H1 (cell line): Measurements from ENCODE around the gene FAM219A. TPM values are rescaled to one million over a fixed set of nuclear protein-coding genes. Genes with fewer than 3 reads are reported as not detected.

ENCODE experiments used
- CTCF ChIA-PET: fragments of 300-600 bp; sonication (Branson Sonifier 250); formaldehyde crosslinking; loops from one replicate; lab custom pipeline; 2021; ENCODE audit not compliant: partially characterized antibody; lab: Charles Lee
- POLR2A ChIA-PET: fragments of 300-600 bp; sonication (Branson Sonifier 250); formaldehyde crosslinking; loops from one replicate; lab custom pipeline; 2021; ENCODE audit warnings: inconsistent platforms; ENCODE audit not compliant: partially characterized antibody; lab: Charles Lee
- DNase-seq, 2 experiments: peaks; one replicate each; pipeline versions ENCODE4 v3.0.0 to v3.0.0-alpha.2; 2010 to 2022; ENCODE audit warnings: low spot score in 2 of 2, low read depth in 1 of 2, mixed read lengths in 1 of 2
- FAIRE-seq: peaks from 2 replicates; lab custom pipeline; 2011; peaks lifted over from hg19 to GRCh38; lab: Jason Lieb, UNC
- H2AFZ ChIP-seq: 2 replicates; pipeline ENCODE4 v1.8.1; 2012; ENCODE audit warnings: low read length, inconsistent platforms
- H2AK5ac ChIP-seq: 2 replicates; pipeline ENCODE4 v1.6.1; 2013; ENCODE audit warnings: low read depth, low read length
- H2BK120ac ChIP-seq: replicated peaks from 2 replicates; pipeline ENCODE3; 2013; ENCODE audit warnings: low read depth, low read length, inconsistent platforms
- H2BK12ac ChIP-seq: 2 replicates; pipeline ENCODE4 v1.6.1; 2013; ENCODE audit warnings: low read depth, low read length
- H2BK15ac ChIP-seq: 2 replicates; pipeline ENCODE4 v1.6.1; 2013; ENCODE audit warnings: low read length
- H2BK20ac ChIP-seq: 2 replicates; pipeline ENCODE4 v1.6.1; 2013; ENCODE audit warnings: low read length
- H2BK5ac ChIP-seq: 2 replicates; pipeline ENCODE4 v1.6.1; 2013; ENCODE audit warnings: low read depth, low read length
- H3K14ac ChIP-seq: 2 replicates; pipeline ENCODE4 v1.6.1; 2013; ENCODE audit warnings: inconsistent platforms; ENCODE audit not compliant: insufficient read length
- H3K18ac ChIP-seq: 2 replicates; pipeline ENCODE4 v1.6.1; 2013; ENCODE audit warnings: low read length; ENCODE audit errors: extremely low read depth
- H3K23ac ChIP-seq: 2 replicates; pipeline ENCODE4 v1.6.1; 2013; ENCODE audit warnings: inconsistent platforms; ENCODE audit not compliant: insufficient read length
- H3K23me2 ChIP-seq: 2 replicates; pipeline ENCODE4 v1.6.1; 2013; ENCODE audit warnings: low read depth, low read length
- H3K27ac ChIP-seq: 2 replicates; pipeline ENCODE4 v1.6.1; 2011; ENCODE audit warnings: low read depth, low read length, inconsistent platforms
- H3K27me3 ChIP-seq, 4 experiments: replicated peaks in 1 of 4; 1 replicate in 1 of 4; 2 replicates in 3 of 4; pipeline versions ENCODE4 v1.6.1 to v1.8.1; 2011 to 2013; ENCODE audit warnings: low read length in 3 of 4, mild to moderate bottlenecking in 3 of 4, inconsistent platforms in 2 of 4, mixed read lengths in 2 of 4, moderate library complexity in 1 of 4; ENCODE audit not compliant: control insufficient read depth in 3 of 4, insufficient read depth in 3 of 4; ENCODE audit errors: extremely low read depth in 1 of 4
- H3K36me3 ChIP-seq, 4 experiments: 2 replicates each; pipeline versions ENCODE4 v1.6.1 to v1.8.1; 2011 to 2013; ENCODE audit warnings: mild to moderate bottlenecking in 4 of 4, low read length in 3 of 4, moderate library complexity in 2 of 4, control low read depth in 1 of 4, inconsistent platforms in 1 of 4; ENCODE audit not compliant: insufficient read depth in 4 of 4, control insufficient read depth in 2 of 4
- H3K4ac ChIP-seq: replicated peaks from 2 replicates; pipeline ENCODE3; 2013; ENCODE audit warnings: low read length, low read depth, mixed read lengths, inconsistent platforms; ENCODE audit not compliant: insufficient read length
- H3K4me1 ChIP-seq, 4 experiments: replicated peaks in 1 of 4; 1 replicate in 1 of 4; 2 replicates in 3 of 4; pipeline versions ENCODE4 v1.6.1 to v1.8.1; 2011 to 2013; ENCODE audit warnings: low read length in 3 of 4, inconsistent platforms in 2 of 4, mixed read lengths in 1 of 4; ENCODE audit not compliant: insufficient read depth in 4 of 4, control insufficient read depth in 3 of 4
- H3K4me2 ChIP-seq, 2 experiments: 2 replicates each; pipeline versions ENCODE4 v1.6.1 to v1.8.1; 2011 to 2013; ENCODE audit warnings: low read depth in 2 of 2, low read length in 2 of 2, control low read depth in 1 of 2, inconsistent platforms in 1 of 2, mild to moderate bottlenecking in 1 of 2; ENCODE audit not compliant: insufficient read depth in 1 of 2
- H3K4me3 ChIP-seq, 4 experiments: fragments of 200-600, 300-600 bp in 1 of 4; sonication (generic), shearing (Covaris generic), sonication (Bioruptor Twin) in 1 of 4; 2 replicates each; pipeline versions ENCODE4 v1.5.1 to v1.8.1; 2011 to 2016; ENCODE audit warnings: low read length in 4 of 4, low read depth in 3 of 4, control low read depth in 2 of 4, inconsistent platforms in 2 of 4, mild to moderate bottlenecking in 2 of 4, mixed read lengths in 1 of 4, moderate library complexity in 1 of 4; ENCODE audit not compliant: insufficient read depth in 2 of 4; ENCODE audit errors: extremely low read depth in 1 of 4
- H3K56ac ChIP-seq: replicated peaks from 2 replicates; pipeline ENCODE3; 2013; ENCODE audit warnings: low read depth, mild to moderate bottlenecking, mixed read lengths, low read length, inconsistent platforms; ENCODE audit not compliant: insufficient read length
- H3K79me1 ChIP-seq: 2 replicates; pipeline ENCODE4 v1.6.1; 2013; ENCODE audit warnings: low read depth, low read length, control low read depth
- H3K79me2 ChIP-seq, 2 experiments: 2 replicates each; pipeline versions ENCODE4 v1.6.1 to v1.8.1; 2012 to 2013; ENCODE audit warnings: low read length in 2 of 2, mild to moderate bottlenecking in 2 of 2, inconsistent platforms in 1 of 2; ENCODE audit not compliant: insufficient read depth in 2 of 2, control insufficient read depth in 1 of 2
- H3K9ac ChIP-seq, 4 experiments: replicated peaks in 1 of 4; 1 replicate in 1 of 4; 2 replicates in 3 of 4; pipeline versions ENCODE4 v1.6.1 to v1.8.1; 2011 to 2013; ENCODE audit warnings: low read depth in 3 of 4, low read length in 3 of 4, control low read depth in 2 of 4, mild to moderate bottlenecking in 2 of 4, moderate library complexity in 2 of 4, inconsistent platforms in 1 of 4; ENCODE audit errors: extremely low read depth in 1 of 4
- H3K9me3 ChIP-seq, 2 experiments: 2 replicates each; pipeline versions ENCODE4 v1.6.1 to v1.8.1; 2012 to 2013; ENCODE audit warnings: mild to moderate bottlenecking in 2 of 2, moderate library complexity in 2 of 2, control low read depth in 1 of 2, inconsistent platforms in 1 of 2, low read depth in 1 of 2, low read length in 1 of 2, mixed read lengths in 1 of 2; ENCODE audit not compliant: insufficient read depth in 2 of 2
- H4K20me1 ChIP-seq, 2 experiments: replicated peaks in 1 of 2; 2 replicates each; pipeline versions ENCODE3 to v1.8.1; 2011 to 2013; ENCODE audit warnings: inconsistent platforms in 2 of 2, low read length in 2 of 2, mild to moderate bottlenecking in 1 of 2; ENCODE audit not compliant: insufficient read depth in 2 of 2, control insufficient read depth in 1 of 2
- H4K5ac ChIP-seq: 2 replicates; pipeline ENCODE4 v1.6.1; 2013; ENCODE audit warnings: low read length, low read depth, mixed read lengths, inconsistent platforms; ENCODE audit not compliant: insufficient read length
- H4K8ac ChIP-seq: 2 replicates; pipeline ENCODE4 v1.8.0; 2013; ENCODE audit warnings: mild to moderate bottlenecking, moderate library complexity, low read length, inconsistent platforms; ENCODE audit not compliant: insufficient read depth; ENCODE audit errors: extremely low read depth
- H4K91ac ChIP-seq: replicated peaks from 2 replicates; pipeline ENCODE3; 2013; ENCODE audit warnings: low read length, mixed read lengths, inconsistent platforms; ENCODE audit not compliant: insufficient read length
- GTF2F1 ChIP-seq: IDR thresholded peaks from 2 replicates; pipeline ENCODE4 v1.6.1; 2012; ENCODE audit warnings: low read depth, low read length, improper control_type of control experiment, borderline replicate concordance
- POLR2A ChIP-seq, 2 experiments: IDR thresholded peaks; 1 replicate in 1 of 2; 2 replicates in 1 of 2; pipeline ENCODE4 v1.6.1; 2011; ENCODE audit warnings: low read depth in 2 of 2, low read length in 2 of 2, mild to moderate bottlenecking in 2 of 2; ENCODE audit errors: control extremely low read depth in 1 of 2
- POLR2AphosphoS5 ChIP-seq: IDR thresholded peaks from 2 replicates; pipeline ENCODE4 v1.6.1; 2011; ENCODE audit warnings: low read depth, low read length
- ZNF274 ChIP-seq: IDR thresholded peaks from 2 replicates; pipeline ENCODE4 v1.7.0; 2012; ENCODE audit warnings: low read length, borderline replicate concordance; ENCODE audit errors: extremely low read depth
- WGBS, 2 experiments: shearing (Covaris generic) in 1 of 2; methylation state at CpG; one replicate each; pipeline versions ENCODE4 v1.1.6 to v1.1.7; 2013 to 2015; ENCODE audit warnings: low lambda C conversion rate in 2 of 2, mixed read lengths in 2 of 2, inconsistent platforms in 1 of 2, low coverage in 1 of 2, missing lambda C conversion rate in 1 of 2; ENCODE audit not compliant: insufficient replicate concordance in 2 of 2, insufficient coverage in 1 of 2, insufficient read length in 1 of 2; ENCODE audit errors: extremely low coverage in 1 of 2, missing lambda C conversion rate in 1 of 2; 5-methylcytosine and 5-hydroxymethylcytosine counted together
- polyA plus RNA-seq, 7 experiments: library from polyadenylated mRNA; depleted of rRNA in 3 of 7; stranded (reverse) in 5 of 7; unstranded in 2 of 7; fragments of >200 nt in 5 of 7; fragments of 200-250 nt in 2 of 7; gene quantifications; 1 replicate in 5 of 7; 2 replicates in 1 of 7; 4 replicates in 1 of 7; pipeline versions ENCODE4 v1.2.1 to v1.2.3, GENCODE V29; 2011 to 2013; ENCODE audit warnings: missing spikeins in 2 of 7, mixed read lengths in 2 of 7
- total RNA-seq: library from RNA; stranded (reverse); fragmentation: NEBNext Ultra II Directional; extraction: Animal tissue kit (Norgen Biotek cat#: 25700); gene quantifications from 2 replicates; pipeline ENCODE4 v1.2.1, GENCODE V29; 2021

FAM219A gene
- total and polyA plus RNA-seq, 2 of the 8 experiments (the other 6 are each of a cell fraction or from before 2014, with no cell fraction given) = 7.7 to 10.4 TPM

GRCh38 chr9:34502891-34503290 lies 44.5 kb upstream of the FAM219A start:
- Histone ChIP-seq H3K27me3 (no peaks in the 10 kb centered on the region), H2BK120ac (no peak overlapping the region), H3K23ac (no peak overlapping the region), H3K79me1 (no peaks in the 10 kb centered on the region), H3K23me2 (no peaks in the 10 kb centered on the region), H3K4me2 (no peak overlapping the region), H3K56ac (no peak overlapping the region), H3K9ac (no peak overlapping the region), H3K27ac (no peak overlapping the region), H3K4ac (no peak overlapping the region), H2BK12ac (no peak overlapping the region), H3K79me2 (no peaks in the 10 kb centered on the region), H3K4me3 (no peak overlapping the region), H2BK20ac (no peak overlapping the region), H3K14ac (no peak overlapping the region), H4K5ac (no peak overlapping the region), H2AFZ (no peak overlapping the region), H2BK15ac (no peak overlapping the region), H3K18ac (no peak overlapping the region), H4K91ac (no peak overlapping the region), H3K36me3 (no peaks in the 10 kb centered on the region), H4K8ac (no peak overlapping the region), H3K4me1 (0 out of 7 replicates have a peak, but pooled peaks cover 0 to 3% (median 0%) of the 10 kb centered on the region in 4 experiments), H3K9me3 (no peaks in the 10 kb centered on the region), H4K20me1 (no peaks in the 10 kb centered on the region), H2BK5ac (no peak overlapping the region), H2AK5ac (no peak overlapping the region)
- POLR2A ChIA-PET = interaction anchor here (2.0 kb wide), 1 partner anchor 11 kb away, joined by 6 read pairs; no protein-coding TSS in a partner anchor
- 91% methylated on average over 6 of the region's 6 CpGs; no CpG with 5 or more reads in 1 of the 2 experiments for WGBS, 2 experiments
- TF ChIP-seq ZNF274 (no peak), POLR2AphosphoS5 (no peak), POLR2A (IDR thresholded peaks at IDR 0.05; ENCODE audit: control extremely low read depth in 1 of 2, low read depth in 2 of 2, low read length in 2 of 2) (no peak), GTF2F1 (no peak)
- CTCF ChIA-PET = interaction anchor here (0.8 to 8.8 kb wide), 22 partner anchors 9 to 144 kb away, joined by 3 to 114 read pairs (median 22); partner anchors contain the start of genes DNAI1, FAM219A and GALT
- DNase-seq = no peak
- FAIRE-seq = no peak
